HepG2 (cell line): ENCODE results near the gene EGFL8. TPM values are rescaled to one million over a fixed set of nuclear protein-coding genes. Genes with fewer than 3 reads are reported as not detected.

ENCODE experiments used
- ATAD3A ChIP-seq: sonication (generic); formaldehyde crosslinking; IDR thresholded peaks from 2 replicates; pipeline ENCODE4 v1.4.0; 2020; ENCODE audit warnings: missing genetic modification reagents
- CREM ChIP-seq, 2 experiments: sonication (generic) in 1 of 2; formaldehyde crosslinking in 1 of 2; IDR thresholded peaks; 2 replicates each; pipeline versions ENCODE4 v1.4.0 to v1.6.1; 2016 to 2020; ENCODE audit warnings: antibody characterized with exemption in 1 of 2, mild to moderate bottlenecking in 1 of 2, missing genetic modification reagents in 1 of 2
- DMAP1 ChIP-seq: IDR thresholded peaks from 2 replicates; pipeline ENCODE4 v1.6.1; 2016
- EED ChIP-seq: sonication (generic); formaldehyde crosslinking; IDR thresholded peaks from 2 replicates; pipeline ENCODE4 v1.5.0; 2020; ENCODE audit warnings: mild to moderate bottlenecking, missing genetic modification reagents
- HCFC1 ChIP-seq: fragments of 150-350 bp; IDR thresholded peaks from 2 replicates; pipeline ENCODE4 v1.6.1; 2014; ENCODE audit warnings: low read depth, low read length
- HNRNPL ChIP-seq: fragments of 200-400 bp; formaldehyde crosslinking; IDR thresholded peaks from 2 replicates; pipeline ENCODE4 v1.6.1; 2017; ENCODE audit warnings: mild to moderate bottlenecking, low read depth, low read length
- KAT8 ChIP-seq: IDR thresholded peaks from 2 replicates; pipeline ENCODE4 v1.6.1; 2016; ENCODE audit warnings: missing genetic modification reagents, missing compliant biosample characterization
- KLF11 ChIP-seq: IDR thresholded peaks from 2 replicates; pipeline ENCODE4 v1.6.1; 2016; ENCODE audit warnings: missing compliant biosample characterization
- MAF1 ChIP-seq: sonication (generic); formaldehyde crosslinking; IDR thresholded peaks from 2 replicates; pipeline ENCODE4 v1.5.0; 2020; ENCODE audit warnings: missing genetic modification reagents, borderline replicate concordance
- MAFG ChIP-seq: sonication (generic); formaldehyde crosslinking; IDR thresholded peaks from 2 replicates; pipeline ENCODE4 v1.5.1; 2020; ENCODE audit warnings: mild to moderate bottlenecking, missing genetic modification reagents
- MEIS2 ChIP-seq: sonication (generic); formaldehyde crosslinking; IDR thresholded peaks from 2 replicates; pipeline ENCODE4 v1.9.0; 2021; ENCODE audit warnings: mild to moderate bottlenecking, missing genetic modification reagents
- NCOA2 ChIP-seq: sonication (generic); formaldehyde crosslinking; IDR thresholded peaks from 2 replicates; pipeline ENCODE4 v1.8.0; 2022; ENCODE audit warnings: inconsistent platforms
- PLRG1 ChIP-seq: fragments of 450-650 bp; conservative IDR thresholded peaks from 2 replicates; pipeline ENCODE4 v1.6.1; 2016
- RARG ChIP-seq: sonication (generic); formaldehyde crosslinking; IDR thresholded peaks from 2 replicates; pipeline ENCODE4 v1.4.0; 2020; ENCODE audit warnings: low read depth, mild to moderate bottlenecking, missing genetic modification reagents
- SMAD9 ChIP-seq: sonication (generic); formaldehyde crosslinking; IDR thresholded peaks from 2 replicates; pipeline ENCODE4 v1.5.1; 2020; ENCODE audit warnings: mild to moderate bottlenecking, missing genetic modification reagents
- ZC3H13 ChIP-seq: sonication (generic); formaldehyde crosslinking; IDR thresholded peaks from 2 replicates; pipeline ENCODE4 v1.8.1; 2023; ENCODE audit warnings: mild to moderate bottlenecking, missing genetic modification reagents, moderate library complexity
- ZNF350 ChIP-seq: sonication (generic); formaldehyde crosslinking; IDR thresholded peaks from 2 replicates; pipeline ENCODE4 v1.4.0; 2020; ENCODE audit warnings: mild to moderate bottlenecking, low read depth, missing genetic modification reagents, borderline replicate concordance
- ZNF737 ChIP-seq: sonication (generic); formaldehyde crosslinking; IDR thresholded peaks from 2 replicates; pipeline ENCODE4 v1.5.0; 2020; ENCODE audit warnings: missing genetic modification reagents, mild to moderate bottlenecking, borderline replicate concordance
- ZNF761 ChIP-seq: sonication (generic); formaldehyde crosslinking; conservative IDR thresholded peaks from 2 replicates; pipeline ENCODE4 v1.4.0; 2020; ENCODE audit warnings: mild to moderate bottlenecking, missing genetic modification reagents
- polyA plus RNA-seq, 8 experiments: library from polyadenylated mRNA; depleted of rRNA in 3 of 8; stranded (reverse) in 7 of 8; unstranded in 1 of 8; fragments of >200 nt; fragmentation: Illumina TruSeq in 4 of 8; extraction: Trizol in 4 of 8; gene quantifications; 2 replicates each; pipeline versions ENCODE4 v1.2.1 to v1.2.3, GENCODE V29; 2011 to 2016; ENCODE audit warnings: low read depth in 4 of 8, missing spikeins in 1 of 8, mixed read lengths in 1 of 8; ENCODE audit not compliant: insufficient read depth in 1 of 8
- total RNA-seq, 5 experiments: library from RNA; depleted of rRNA; stranded (reverse); fragments of >200 nt; fragmentation: Illumina TruSeq; extraction: Trizol; gene quantifications; 2 replicates each; pipeline ENCODE4 v1.2.3, GENCODE V29; 2016; ENCODE audit warnings: low read depth in 1 of 5
- TF ChIP-seq, protein P1 (sequence below): sonication (generic); formaldehyde crosslinking; IDR thresholded peaks from 2 replicates; pipeline ENCODE4 v1.4.0; 2020; ENCODE audit warnings: missing genetic modification reagents, mild to moderate bottlenecking, borderline replicate concordance
- TF ChIP-seq, protein P2 (sequence below): sonication (generic); formaldehyde crosslinking; IDR thresholded peaks from 2 replicates; pipeline ENCODE4 v1.5.0; 2020; ENCODE audit warnings: missing genetic modification reagents
- TF ChIP-seq, protein P3 (sequence below): sonication (generic); formaldehyde crosslinking; IDR thresholded peaks from 2 replicates; pipeline ENCODE4 v1.5.1; 2020; ENCODE audit warnings: mild to moderate bottlenecking, missing genetic modification reagents, moderate library complexity
- TF ChIP-seq, protein P4 (sequence below): sonication (generic); formaldehyde crosslinking; IDR thresholded peaks from 2 replicates; pipeline ENCODE4 v1.8.1; 2022; ENCODE audit warnings: mild to moderate bottlenecking, missing genetic modification reagents
- TF ChIP-seq, protein P5 (sequence below): sonication (generic); formaldehyde crosslinking; IDR thresholded peaks from 2 replicates; pipeline ENCODE4 v1.8.1; 2023; ENCODE audit warnings: mild to moderate bottlenecking, missing genetic modification reagents, borderline replicate concordance

EGFL8 gene
- total and polyA plus RNA-seq, 2 of the 13 experiments (the other 11 are each of a cell fraction or from before 2014, with no cell fraction given) = 10.0 to 11.5 TPM

DNA sequence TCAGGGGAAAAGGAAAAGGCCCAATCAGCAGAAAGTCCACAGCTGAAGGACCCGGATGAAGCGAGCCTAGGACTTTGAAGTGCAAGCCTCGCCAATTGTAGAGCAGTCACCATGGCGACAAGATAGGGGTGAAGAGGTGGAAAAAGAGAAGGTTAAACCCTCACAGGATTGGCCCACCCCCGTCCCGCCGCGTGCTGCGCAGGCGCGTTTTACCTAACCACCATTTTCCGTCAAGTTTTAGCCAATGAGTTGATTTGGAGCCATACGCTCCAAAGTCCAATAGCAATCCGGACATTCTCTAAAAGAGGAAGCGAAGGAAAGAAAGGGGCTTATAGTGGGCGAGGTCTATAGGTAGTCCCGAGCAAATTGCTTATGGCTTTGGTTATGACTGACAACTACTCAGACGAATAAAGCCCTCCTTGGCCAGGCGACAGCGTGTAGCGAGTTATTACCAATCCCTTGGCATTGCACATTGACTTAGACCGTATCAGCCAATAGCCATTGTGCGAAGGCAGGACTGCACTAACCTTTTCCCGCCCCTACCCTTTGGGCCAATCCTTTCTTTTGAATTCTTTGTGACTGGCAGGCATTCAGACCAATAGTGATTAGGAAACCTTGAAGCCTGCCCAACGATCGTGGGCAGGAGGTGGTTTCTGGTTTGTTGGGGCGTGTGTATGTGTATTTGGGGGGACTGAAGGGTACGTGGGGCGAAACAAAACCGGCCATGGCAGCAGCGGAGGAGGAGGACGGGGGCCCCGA lies 13.6 kb downstream of the EGFL8 start, which contains the start of gene RNF5 (continued):
- TF ChIP-seq, protein P1, sequence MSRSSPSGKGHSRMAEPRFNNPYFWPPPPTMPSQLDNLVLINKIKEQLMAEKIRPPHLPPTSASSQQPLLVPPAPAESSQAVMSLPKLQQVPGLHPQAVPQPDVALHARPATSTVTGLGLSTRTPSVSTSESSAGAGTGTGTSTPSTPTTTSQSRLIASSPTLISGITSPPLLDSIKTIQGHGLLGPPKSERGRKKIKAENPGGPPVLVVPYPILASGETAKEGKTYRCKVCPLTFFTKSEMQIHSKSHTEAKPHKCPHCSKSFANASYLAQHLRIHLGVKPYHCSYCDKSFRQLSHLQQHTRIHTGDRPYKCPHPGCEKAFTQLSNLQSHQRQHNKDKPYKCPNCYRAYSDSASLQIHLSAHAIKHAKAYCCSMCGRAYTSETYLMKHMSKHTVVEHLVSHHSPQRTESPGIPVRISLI (CRISPR knock-in tag) = no peak
- TF ChIP-seq RARG (CRISPR knock-in tag) (no peak), SMAD9 (CRISPR knock-in tag) (no peak), HNRNPL (no peak), KLF11 (CRISPR knock-in tag) (no peak), KAT8 (CRISPR knock-in tag) (peak; percentile 9; the same call in 1 of the 2 replicates), CREM (IDR thresholded peaks at IDR 0.05) (peak; percentile 91), CREM (CRISPR knock-in tag; IDR thresholded peaks at IDR 0.05) (no peak), MAF1 (CRISPR knock-in tag) (no peak), DMAP1 (CRISPR knock-in tag) (no peak; the same call in 1 of the 2 replicates), ZNF737 (no peak), ZNF761 (0 out of 2 replicates have a peak, but pooled peaks have one; percentile 7), MAFG (CRISPR knock-in tag) (no peak), PLRG1 (no peak), HCFC1 (peak; percentile 25; the same call in 1 of the 2 replicates), NCOA2 (CRISPR knock-in tag) (no peak; the same call in 1 of the 2 replicates), ZNF350 (CRISPR knock-in tag) (no peak; the same call in 1 of the 2 replicates), EED (peak; percentile 46; the same call in 1 of the 2 replicates), MEIS2 (CRISPR knock-in tag) (no peak), ATAD3A (CRISPR knock-in tag) (no peak), ZC3H13 (CRISPR knock-in tag) (no peak)
- TF ChIP-seq, protein P2, sequence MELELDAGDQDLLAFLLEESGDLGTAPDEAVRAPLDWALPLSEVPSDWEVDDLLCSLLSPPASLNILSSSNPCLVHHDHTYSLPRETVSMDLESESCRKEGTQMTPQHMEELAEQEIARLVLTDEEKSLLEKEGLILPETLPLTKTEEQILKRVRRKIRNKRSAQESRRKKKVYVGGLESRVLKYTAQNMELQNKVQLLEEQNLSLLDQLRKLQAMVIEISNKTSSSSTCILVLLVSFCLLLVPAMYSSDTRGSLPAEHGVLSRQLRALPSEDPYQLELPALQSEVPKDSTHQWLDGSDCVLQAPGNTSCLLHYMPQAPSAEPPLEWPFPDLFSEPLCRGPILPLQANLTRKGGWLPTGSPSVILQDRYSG (CRISPR knock-in tag) = no peak
- TF ChIP-seq, protein P3, sequence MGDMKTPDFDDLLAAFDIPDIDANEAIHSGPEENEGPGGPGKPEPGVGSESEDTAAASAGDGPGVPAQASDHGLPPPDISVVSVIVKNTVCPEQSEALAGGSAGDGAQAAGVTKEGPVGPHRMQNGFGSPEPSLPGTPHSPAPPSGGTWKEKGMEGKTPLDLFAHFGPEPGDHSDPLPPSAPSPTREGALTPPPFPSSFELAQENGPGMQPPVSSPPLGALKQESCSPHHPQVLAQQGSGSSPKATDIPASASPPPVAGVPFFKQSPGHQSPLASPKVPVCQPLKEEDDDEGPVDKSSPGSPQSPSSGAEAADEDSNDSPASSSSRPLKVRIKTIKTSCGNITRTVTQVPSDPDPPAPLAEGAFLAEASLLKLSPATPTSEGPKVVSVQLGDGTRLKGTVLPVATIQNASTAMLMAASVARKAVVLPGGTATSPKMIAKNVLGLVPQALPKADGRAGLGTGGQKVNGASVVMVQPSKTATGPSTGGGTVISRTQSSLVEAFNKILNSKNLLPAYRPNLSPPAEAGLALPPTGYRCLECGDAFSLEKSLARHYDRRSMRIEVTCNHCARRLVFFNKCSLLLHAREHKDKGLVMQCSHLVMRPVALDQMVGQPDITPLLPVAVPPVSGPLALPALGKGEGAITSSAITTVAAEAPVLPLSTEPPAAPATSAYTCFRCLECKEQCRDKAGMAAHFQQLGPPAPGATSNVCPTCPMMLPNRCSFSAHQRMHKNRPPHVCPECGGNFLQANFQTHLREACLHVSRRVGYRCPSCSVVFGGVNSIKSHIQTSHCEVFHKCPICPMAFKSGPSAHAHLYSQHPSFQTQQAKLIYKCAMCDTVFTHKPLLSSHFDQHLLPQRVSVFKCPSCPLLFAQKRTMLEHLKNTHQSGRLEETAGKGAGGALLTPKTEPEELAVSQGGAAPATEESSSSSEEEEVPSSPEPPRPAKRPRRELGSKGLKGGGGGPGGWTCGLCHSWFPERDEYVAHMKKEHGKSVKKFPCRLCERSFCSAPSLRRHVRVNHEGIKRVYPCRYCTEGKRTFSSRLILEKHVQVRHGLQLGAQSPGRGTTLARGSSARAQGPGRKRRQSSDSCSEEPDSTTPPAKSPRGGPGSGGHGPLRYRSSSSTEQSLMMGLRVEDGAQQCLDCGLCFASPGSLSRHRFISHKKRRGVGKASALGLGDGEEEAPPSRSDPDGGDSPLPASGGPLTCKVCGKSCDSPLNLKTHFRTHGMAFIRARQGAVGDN (CRISPR knock-in tag) = peak; percentile 70
- TF ChIP-seq, protein P4, sequence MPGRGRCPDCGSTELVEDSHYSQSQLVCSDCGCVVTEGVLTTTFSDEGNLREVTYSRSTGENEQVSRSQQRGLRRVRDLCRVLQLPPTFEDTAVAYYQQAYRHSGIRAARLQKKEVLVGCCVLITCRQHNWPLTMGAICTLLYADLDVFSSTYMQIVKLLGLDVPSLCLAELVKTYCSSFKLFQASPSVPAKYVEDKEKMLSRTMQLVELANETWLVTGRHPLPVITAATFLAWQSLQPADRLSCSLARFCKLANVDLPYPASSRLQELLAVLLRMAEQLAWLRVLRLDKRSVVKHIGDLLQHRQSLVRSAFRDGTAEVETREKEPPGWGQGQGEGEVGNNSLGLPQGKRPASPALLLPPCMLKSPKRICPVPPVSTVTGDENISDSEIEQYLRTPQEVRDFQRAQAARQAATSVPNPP (CRISPR knock-in tag) = no peak
- TF ChIP-seq, protein P5, sequence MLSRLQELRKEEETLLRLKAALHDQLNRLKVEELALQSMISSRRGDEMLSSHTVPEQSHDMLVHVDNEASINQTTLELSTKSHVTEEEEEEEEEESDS = no peak
